HG02970 (cell line): ENCODE measurements around the gene ALK.
"Not testable (repeated sequence)": the region's sequence is repeated elsewhere in the genome, so short reads cannot be mapped to it uniquely, and the experiment has no call there.

Source experiments
- ATAC-seq: cut with Tn5 transposase; IDR thresholded peaks from one replicate; pipeline ENCODE4 v1.9.1; 2021; ENCODE audit warnings: mild to moderate bottlenecking, moderate library complexity, moderate number of reproducible peaks; ENCODE audit not compliant: unreplicated experiment, low FRiP score

Gene ALK

GRCh38 chr2:29763371-29763770 lies 158.0 kb downstream of the ALK start:
- no peak for ATAC-seq

DNA sequence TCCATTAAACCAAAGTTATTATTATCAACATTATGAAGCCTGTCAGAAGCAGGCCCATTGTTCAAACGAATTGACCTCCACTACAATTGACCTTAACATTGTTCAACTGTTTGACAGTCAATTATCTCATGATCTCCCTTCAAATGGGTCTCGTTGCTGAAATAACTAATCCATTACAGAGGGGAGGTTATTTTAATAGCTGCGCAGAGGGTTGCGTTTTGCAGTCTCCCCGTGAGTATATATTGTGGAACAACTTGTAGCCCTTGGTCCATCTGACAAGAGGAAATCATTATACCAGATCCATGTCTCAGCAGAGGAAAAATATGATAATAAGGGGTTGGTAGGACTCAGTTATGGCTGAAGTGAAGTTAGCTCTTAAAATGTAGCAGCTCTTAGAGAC lies 159.1 kb downstream of the ALK start:
- ATAC-seq = no peak

DNA sequence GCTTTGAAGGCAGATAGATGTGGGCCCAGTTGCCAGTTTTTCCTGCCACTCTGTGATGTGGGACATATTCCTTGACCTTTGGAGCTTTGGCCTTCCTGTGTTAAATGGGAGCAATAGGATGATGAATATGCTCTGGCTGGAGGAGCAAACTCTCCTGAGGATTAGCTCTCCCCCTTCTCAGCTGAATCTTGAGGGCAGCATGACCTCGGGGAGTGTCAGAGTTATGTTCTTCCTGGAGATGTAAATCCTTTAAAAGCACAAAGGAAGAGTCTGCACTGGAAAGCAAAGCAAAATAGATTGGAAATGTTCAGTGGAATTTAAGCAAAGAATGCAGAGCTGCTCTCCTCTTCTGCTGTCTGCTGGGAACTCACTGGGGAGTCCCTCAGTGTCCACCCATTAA lies 160.1 kb downstream of the ALK start:
- ATAC-seq = no peak

DNA sequence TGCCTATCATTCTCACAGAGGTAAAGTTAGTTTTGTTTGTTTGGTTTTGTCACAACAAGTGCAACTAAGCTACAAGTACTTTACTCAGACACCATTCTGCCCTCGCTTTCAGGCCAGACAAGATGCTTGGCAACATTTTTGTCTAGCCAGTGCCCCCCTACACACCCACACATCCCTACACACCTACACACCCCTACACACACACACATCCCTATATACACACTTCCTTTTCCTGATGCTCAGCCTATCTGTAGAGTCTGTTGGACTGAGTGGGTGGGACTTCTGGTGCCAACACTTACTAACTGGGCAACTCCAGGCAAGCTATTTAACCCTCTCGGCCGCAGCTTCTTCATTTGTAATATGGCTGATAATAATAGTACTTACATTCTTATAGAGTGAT lies 161.4 kb downstream of the ALK start:
- no peak for ATAC-seq

DNA sequence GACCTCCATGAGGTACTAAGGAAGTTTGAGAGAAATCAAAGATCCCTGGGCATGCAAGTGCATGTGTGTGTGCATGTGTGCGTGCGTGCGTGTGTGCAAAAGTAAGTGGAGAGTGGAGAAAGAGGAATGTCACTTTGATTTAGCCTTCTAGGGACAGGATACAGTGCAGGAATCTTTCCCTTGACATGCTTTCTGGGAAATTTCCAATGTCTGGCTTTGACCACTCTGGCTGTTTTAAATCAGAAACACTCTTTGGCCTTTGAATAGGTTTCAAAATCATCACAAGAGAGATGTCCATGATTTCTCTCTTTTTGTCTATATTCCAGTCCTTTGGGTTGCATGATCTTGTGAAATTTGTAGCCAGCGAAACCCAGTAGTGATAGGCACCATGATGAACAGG lies 162.0 kb downstream of the ALK start:
- no peak for ATAC-seq

DNA sequence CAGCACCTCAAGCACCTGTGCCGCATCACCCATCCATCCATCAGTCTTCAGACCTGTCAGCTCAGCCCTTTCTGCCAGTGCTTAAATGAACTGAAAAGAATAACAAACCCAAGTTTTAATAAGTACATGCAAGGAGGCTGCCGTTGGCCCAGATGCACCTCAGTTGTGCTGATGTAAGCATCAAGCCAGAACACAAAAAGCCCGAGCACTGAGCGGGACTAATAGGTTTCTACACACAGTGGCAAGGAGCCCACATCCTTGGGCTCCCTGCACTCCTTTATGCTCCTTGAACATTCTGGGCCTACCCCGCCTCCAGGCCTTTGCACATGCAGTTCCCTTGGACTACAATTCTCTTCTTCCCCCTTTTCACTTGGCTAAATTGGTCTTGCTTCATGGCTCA lies 165.6 kb downstream of the ALK start:
- ATAC-seq = no peak

- ATAC-seq = no peak
Observed at GRCh38 chr2:29755233-29755632, 166.2 kb downstream of the ALK start.

GRCh38 chr2:29753671-29754444 lies 167.5 kb downstream of the ALK start:
- no peak for ATAC-seq

DNA sequence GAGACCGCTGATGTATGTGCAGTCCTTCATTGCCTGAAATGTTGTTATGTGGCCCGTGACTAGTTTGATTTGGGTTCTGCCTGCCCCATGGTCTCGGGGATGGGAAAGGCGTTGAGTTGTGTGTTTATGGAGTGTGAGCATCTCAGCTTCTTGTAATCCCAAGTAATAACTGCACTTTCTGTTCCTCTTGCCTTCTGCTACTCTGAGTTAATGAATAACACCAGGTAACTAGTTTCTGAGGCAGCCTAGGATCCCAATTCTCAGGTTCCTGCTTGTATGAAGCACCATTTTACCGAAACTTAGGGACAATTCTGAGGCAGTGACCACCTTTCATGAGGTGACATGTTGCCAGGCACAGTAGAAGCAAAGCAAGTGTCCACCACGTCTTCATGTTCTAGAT lies 170.0 kb downstream of the ALK start:
- ATAC-seq = no peak

GRCh38 chr2:29750463-29750862 lies 170.9 kb downstream of the ALK start:
- ATAC-seq = not testable (repeated sequence)

- ATAC-seq = no peak
Observed at GRCh38 chr2:29749843-29750242, 171.5 kb downstream of the ALK start.

- no peak for ATAC-seq
Observed at GRCh38 chr2:29749041-29749440, 172.3 kb downstream of the ALK start.

DNA sequence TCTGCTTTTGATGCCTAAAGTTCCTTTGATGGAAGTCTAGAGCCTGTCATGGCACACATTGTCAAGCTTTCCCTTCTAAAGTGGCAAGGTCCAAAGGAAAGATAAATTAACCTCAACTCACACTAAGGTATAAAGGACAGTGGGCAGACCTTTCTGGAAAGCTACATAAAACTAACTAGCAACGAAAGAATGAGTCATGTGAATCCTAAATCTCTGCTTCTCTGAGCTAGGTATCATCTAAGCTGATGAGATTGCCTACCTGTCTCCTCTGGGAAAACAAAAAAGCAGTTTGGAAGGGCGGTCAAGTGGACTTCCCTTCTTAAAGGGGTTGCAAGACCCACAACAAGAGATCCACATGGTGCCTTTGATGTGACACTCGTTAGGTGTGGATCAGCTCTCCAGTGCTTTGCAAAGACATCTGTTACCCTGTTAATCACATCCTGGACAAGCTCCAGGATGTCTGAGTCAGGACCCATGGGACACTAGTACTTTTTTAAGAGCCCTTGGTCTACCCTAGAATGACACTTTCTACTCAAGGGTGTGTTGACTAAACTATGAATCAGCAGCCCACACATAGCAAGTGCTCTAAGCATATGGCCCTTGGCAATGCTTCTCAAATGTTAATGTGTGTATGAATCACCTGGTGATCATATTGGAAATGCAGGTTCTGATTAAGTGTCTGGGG lies 173.5 kb downstream of the ALK start:
- ATAC-seq = no peak

GRCh38 chr2:29744976-29745375 lies 176.4 kb downstream of the ALK start:
- peak; percentile 57 for ATAC-seq

GRCh38 chr2:29743516-29743915 lies 177.9 kb downstream of the ALK start:
- no peak for ATAC-seq

DNA sequence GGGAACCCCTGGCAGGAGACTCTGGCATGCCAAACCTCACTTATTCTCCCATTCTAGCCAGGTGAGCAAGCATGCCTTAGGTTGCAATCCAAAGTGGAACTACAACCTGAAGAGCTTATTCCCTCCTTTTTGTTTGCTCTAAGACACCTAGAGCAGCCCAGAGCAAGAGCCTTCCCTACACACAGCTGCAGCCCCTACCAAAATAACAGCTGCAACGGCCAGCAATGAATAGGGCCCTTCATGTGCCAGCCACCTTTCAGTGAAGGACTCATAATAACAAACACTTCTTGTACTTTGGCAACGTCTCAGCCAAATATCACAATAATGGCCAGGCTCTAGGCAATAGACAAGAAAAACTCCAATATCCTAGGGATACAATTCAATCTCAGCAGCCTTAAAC lies 178.7 kb downstream of the ALK start:
- ATAC-seq = no peak

- no peak for ATAC-seq
Observed at GRCh38 chr2:29741132-29741531, 180.3 kb downstream of the ALK start.

DNA sequence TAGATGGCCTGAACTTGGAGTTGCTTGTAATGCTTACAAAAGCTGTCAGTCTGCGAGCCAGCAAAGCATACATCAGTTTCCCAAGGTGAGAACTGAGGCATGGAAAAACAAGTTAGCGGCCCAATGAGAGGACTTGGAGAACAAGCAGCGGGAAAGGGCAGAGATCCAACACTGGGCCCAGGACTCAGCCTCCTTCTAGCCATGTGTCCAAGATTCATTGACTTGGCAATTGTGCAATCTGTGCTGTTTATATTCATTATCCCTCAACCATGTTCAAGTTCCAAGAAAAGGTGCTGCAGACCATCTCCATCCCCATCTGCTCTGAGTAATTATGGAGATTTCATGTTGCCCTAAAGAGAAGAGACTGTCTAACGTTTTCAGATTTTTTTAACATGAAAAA lies 187.4 kb downstream of the ALK start:
- no peak for ATAC-seq

DNA sequence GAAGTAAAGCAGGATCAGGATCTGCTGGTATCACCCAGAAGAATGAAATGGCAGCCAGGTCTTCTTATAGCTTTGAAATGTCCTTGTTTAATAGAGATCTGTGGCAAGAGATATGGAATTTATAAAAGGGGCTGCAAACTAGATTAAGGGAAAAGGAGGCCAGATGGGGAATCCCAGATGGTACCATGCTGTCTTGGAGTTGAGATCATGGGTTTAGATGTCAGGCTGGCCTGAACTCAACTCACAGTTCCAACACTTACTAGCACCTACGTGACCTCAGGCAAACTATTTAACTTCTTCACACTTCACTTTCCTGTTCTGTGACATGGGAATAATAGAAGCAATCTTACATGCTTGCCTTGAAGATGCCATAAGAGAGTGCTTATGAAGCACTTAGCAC lies 188.2 kb downstream of the ALK start:
- ATAC-seq = no peak

GRCh38 chr2:29731948-29732347 lies 189.4 kb downstream of the ALK start:
- ATAC-seq = no peak

DNA sequence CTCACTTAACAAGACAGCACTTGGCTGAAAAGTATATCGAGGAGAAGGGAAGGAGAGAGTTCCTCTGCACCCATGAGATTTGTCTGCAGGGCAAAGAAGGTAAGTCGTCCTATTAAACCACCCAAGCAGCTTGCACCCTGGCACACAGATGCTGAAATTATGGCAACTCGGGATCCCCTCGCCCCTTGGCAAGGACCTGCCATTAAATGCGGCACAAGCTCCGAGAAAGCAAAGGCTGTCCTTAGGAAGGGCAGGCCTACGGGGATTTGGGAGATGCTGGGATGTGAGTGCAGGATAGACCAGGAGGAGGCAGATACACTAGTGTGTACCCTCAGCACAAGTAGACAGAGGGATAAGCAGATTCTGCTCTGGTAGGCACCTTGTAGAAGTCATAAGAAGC lies 191.5 kb downstream of the ALK start:
- no peak for ATAC-seq

DNA sequence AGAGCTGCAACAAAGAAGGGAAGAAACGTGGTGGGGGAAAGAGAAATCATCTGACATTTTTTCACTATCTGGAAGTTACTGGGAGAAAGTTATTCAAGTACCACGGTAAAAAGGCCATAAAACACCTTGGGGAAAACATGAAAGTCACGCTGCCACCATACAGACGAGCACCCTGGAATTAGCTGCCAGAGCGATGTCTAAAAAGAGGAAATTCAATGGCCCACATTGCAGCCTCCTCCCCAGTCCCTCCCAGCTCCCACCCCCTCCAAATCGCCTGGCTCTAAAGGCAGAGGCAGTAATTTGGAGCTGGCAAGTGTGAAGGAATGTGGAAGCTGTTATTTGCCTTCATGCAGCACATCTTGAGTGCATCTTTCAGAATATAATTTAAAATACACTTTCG lies 192.0 kb downstream of the ALK start:
- ATAC-seq = no peak
